AG09309 (cell line): ENCODE measurements around the gene VIPR2.
"Not testable (repeated sequence)": the region's sequence is repeated elsewhere in the genome, so short reads cannot be mapped to it uniquely, and the experiment has no call there.

Experiments used
- DNase-seq: peaks from one replicate; pipeline ENCODE4 v3.0.0-alpha.2; 2010; ENCODE audit warnings: low read depth
- H3K4me3 ChIP-seq: 2 replicates; pipeline ENCODE4 v1.5.1; 2011; ENCODE audit warnings: mild to moderate bottlenecking, low read depth, low read length, moderate library complexity; ENCODE audit not compliant: control insufficient read depth
- TF ChIP-seq, protein P1 (sequence below): IDR thresholded peaks from 2 replicates; pipeline ENCODE4 v1.5.1; 2011; ENCODE audit warnings: mild to moderate bottlenecking, low read depth, low read length, inconsistent platforms; ENCODE audit not compliant: insufficient read depth, control insufficient read depth; ENCODE audit errors: missing control alignments

Gene VIPR2

DNA sequence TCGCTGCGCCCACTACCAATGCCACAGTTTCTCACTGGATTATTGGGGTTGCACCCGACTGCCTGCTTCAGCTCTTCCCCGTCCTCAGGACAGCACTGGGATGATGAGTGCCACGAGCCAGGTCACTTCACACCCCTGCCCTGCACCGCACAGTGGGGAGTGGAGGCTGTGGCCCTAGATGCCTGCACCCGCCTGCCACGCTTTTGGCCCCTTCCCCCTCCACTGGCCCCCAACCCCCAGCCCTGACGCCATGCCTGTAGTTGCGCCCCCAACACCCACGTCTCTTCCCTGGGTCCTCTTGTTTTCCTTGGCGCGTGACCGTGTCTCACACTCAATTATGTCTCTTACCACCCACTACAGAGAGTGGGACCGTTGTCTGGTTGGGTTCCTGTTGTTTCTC is 134.3 kb downstream of the VIPR2 start:
- H3K4me3 ChIP-seq: no peak overlapping the region
- TF ChIP-seq, protein P1, sequence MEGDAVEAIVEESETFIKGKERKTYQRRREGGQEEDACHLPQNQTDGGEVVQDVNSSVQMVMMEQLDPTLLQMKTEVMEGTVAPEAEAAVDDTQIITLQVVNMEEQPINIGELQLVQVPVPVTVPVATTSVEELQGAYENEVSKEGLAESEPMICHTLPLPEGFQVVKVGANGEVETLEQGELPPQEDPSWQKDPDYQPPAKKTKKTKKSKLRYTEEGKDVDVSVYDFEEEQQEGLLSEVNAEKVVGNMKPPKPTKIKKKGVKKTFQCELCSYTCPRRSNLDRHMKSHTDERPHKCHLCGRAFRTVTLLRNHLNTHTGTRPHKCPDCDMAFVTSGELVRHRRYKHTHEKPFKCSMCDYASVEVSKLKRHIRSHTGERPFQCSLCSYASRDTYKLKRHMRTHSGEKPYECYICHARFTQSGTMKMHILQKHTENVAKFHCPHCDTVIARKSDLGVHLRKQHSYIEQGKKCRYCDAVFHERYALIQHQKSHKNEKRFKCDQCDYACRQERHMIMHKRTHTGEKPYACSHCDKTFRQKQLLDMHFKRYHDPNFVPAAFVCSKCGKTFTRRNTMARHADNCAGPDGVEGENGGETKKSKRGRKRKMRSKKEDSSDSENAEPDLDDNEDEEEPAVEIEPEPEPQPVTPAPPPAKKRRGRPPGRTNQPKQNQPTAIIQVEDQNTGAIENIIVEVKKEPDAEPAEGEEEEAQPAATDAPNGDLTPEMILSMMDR: no peak
- DNase-seq: no peak

DNA sequence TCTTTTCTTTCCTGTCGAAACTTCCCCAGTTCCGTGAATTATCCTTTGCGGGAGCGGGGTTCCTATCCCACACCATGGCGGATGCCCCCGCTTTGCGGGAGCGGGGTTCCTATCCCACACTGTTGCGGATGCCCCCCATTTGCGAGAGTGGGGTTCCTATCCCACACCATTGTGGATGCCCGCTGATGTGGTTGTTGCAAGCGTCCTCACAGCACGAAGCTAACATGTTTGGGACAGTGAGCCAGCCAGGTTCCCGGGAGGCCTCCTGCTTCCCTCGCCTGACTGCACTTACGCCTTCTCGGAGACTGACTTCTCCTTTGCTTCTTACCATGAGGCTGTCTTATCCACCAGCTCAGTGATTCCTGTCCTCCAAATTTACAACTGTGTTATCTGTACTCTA is 134.7 kb downstream of the VIPR2 start:
- H3K4me3 ChIP-seq: no peak overlapping the region
- TF ChIP-seq, protein P1: no peak
- no peak for DNase-seq

DNA sequence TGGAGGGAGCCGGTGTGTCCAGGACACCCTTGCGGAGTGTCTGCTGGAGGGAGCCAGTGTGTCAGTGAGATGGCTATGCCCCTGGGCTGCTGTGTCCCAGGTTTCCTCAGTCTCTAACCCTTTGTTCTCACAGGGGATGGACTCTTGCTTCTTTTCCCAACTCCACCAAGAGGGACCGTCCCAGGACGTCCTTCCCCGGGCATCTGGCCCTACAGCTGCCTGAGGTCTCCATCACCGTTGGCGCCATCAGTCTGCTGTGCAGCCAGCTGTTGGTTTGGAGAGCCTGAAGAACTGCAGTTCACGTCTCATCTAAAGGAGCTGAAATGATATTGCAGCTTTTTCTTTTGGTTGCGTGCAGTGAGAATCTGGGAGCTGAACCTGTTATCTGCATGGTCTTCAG is 136.2 kb downstream of the VIPR2 start:
- no peak overlapping the region for H3K4me3 ChIP-seq
- TF ChIP-seq, protein P1: no peak
- DNase-seq: no peak

DNA sequence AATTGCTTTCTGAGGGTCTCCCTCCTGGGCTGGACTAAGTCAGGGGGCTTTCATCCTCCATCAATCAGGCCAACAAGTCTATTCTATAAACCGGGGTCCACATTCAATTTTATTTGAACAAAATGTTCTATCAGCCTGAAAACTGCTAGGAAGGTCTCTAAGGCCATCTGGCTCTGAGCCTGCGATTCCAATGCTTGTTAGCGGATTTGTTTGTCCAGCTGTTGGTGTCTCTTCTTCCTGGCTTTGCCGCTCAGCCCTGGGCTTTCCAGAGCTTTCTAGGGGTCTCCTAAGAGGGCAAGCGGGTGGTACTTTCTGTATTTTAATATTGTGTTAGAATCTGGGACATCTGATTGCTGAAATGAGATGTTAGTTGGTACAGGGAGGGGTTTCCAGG is 136.7 kb downstream of the VIPR2 start:
- TF ChIP-seq, protein P1: no peak
- DNase-seq: no peak
- no peak overlapping the region for H3K4me3 ChIP-seq

DNA sequence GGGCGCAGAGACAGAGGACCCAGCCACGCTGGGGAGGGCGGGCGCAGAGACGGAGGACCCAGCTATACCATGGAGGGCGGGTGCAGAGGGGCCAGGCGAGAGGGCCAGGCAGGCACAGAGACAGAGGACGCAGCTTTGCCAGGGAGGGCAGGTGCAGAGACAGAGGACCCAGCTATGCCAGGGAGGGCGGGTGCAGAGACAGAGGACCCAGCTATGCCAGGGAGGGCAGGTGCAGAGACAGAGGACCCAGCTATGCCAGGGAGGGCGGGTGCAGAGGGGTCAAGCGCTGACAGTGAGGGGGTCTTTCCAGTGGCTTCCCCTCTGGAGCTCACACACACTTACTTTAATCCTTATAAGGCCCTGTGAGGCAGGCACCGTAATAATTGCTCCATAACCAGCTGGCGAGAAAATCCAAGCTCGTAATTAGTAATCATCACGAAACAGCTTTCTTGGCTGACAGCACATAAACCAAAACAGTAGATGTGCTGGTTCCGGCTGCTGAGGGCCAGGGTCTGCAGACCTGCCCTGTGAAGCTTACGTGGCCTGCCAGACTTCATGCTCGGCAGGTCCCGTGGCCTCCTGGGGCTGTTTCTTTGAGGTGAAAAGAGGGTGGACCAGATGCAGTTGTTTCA is 137.2 kb downstream of the VIPR2 start:
- TF ChIP-seq, protein P1: no peak
- H3K4me3 ChIP-seq: no peak overlapping the region
- DNase-seq: no peak

DNA sequence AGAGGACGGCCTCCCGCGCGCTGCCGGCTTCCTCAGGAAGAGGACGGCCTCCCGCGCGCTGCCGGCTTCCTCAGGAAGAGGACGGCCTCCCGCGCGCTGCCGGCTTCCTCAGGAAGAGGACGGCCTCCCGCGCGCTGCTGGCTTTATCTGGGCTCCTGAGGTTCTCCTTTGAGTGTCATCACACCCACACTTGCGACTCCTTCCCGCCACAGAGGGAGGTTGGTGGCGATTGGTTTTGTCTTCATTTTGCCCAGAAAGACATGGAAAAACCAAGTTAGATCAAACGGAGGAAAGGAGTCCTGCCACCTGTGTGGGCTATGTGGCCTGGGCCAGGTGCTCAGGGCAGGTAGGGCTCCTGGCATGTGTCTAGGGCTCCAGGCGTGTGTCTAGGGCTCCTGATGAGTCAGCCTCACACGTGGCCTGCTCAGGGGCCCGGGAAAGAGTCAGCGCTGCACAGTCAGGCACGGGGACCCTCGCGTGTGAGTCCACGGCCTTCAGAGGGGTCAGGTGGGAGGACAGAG is 138.0 kb downstream of the VIPR2 start:
- no peak for DNase-seq
- TF ChIP-seq, protein P1: no peak
- H3K4me3 ChIP-seq: no peak overlapping the region

DNA sequence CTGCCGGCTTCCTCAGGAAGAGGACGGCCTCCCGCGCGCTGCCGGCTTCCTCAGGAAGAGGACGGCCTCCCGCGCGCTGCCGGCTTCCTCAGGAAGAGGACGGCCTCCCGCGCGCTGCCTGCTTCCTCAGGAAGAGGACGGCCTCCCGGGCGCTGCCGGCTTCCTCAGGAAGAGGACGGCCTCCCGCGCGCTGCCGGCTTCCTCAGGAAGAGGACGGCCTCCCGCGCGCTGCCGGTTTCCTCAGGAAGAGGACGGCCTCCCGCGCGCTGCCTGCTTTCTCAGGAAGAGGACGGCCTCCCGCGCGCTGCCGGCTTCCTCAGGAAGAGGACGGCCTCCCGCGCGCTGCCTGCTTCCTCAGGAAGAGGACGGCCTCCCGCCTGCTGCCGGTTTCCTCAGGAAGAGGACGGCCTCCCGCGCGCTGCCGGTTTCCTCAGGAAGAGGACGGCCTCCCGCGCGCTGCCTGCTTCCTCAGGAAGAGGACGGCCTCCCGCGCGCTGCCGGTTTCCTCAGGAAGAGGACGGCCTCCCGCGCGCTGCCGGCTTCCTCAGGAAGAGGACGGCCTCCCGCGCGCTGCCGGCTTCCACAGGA is 138.6 kb downstream of the VIPR2 start:
- not testable (repeated sequence) for H3K4me3 ChIP-seq, DNase-seq
